ENCODE measurements around the gene MEGF11.

DNA sequence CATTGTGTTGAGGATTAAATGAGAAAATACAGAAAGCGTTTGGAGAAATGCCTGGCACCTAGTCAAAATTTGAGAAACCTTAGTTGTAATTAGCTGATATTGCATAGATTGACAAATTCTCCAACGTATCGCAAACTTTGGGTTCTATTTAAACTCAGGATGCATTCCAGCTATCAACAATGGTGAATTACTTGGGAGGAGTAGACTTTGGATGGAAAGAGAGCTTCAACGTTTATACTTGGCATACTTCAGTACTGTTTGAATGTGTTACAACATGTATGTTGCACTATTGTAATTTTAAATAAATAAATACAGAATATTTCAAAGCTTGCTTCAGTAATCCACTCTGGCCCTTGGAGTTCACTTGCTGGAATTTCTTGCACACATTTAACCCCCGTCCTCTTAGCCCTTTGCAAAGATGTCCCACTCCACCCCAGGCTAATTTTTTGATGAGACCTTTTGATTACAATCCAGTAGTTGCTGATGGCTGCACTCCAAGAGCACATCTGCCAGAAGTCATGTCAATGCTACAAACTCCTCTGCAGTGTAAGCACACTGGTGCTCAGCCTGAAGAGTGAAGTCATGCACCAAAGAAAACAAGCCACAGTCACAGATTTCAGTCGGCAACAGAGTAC is 35.1 kb upstream of the MEGF11 start:
- TF ChIP-seq, protein P1, sequence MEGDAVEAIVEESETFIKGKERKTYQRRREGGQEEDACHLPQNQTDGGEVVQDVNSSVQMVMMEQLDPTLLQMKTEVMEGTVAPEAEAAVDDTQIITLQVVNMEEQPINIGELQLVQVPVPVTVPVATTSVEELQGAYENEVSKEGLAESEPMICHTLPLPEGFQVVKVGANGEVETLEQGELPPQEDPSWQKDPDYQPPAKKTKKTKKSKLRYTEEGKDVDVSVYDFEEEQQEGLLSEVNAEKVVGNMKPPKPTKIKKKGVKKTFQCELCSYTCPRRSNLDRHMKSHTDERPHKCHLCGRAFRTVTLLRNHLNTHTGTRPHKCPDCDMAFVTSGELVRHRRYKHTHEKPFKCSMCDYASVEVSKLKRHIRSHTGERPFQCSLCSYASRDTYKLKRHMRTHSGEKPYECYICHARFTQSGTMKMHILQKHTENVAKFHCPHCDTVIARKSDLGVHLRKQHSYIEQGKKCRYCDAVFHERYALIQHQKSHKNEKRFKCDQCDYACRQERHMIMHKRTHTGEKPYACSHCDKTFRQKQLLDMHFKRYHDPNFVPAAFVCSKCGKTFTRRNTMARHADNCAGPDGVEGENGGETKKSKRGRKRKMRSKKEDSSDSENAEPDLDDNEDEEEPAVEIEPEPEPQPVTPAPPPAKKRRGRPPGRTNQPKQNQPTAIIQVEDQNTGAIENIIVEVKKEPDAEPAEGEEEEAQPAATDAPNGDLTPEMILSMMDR (IDR thresholded peaks at IDR 0.05) = no peak
- TF ChIP-seq POLR2AphosphoS5 (IDR thresholded peaks at IDR 0.05) = no peak
- no peak for TF ChIP-seq POLR2A (IDR thresholded peaks at IDR 0.05)
